Tibial nerve (tissue), 4 donors: ENCODE results near the gene GPR135. TPM values are rescaled to one million over a fixed set of nuclear protein-coding genes. Genes with fewer than 3 reads are reported as not detected.

Experiments
- DNase-seq, 2 donors: peaks; one replicate each; pipeline ENCODE4 v3.0.0-alpha.2; 2019; ENCODE audit warnings: low spot score in 2 of 2
- H3K27ac ChIP-seq, 4 donors: fragments of 200-600 bp; sonication (generic) in 3 of 4; one replicate each; pipeline ENCODE4 v1.5.1; 2017 to 2019; ENCODE audit warnings: mild to moderate bottlenecking in 1 of 4
- H3K27me3 ChIP-seq, 2 donors: fragments of 200-600 bp; sonication (generic) in 1 of 2; one replicate each; pipeline versions ENCODE4 v1.5.1 to v1.6.0; 2017 to 2019
- H3K36me3 ChIP-seq, 3 donors: fragments of 200-600 bp; sonication (generic); one replicate each; pipeline ENCODE4 v1.5.1; 2018 to 2019
- H3K4me1 ChIP-seq, 4 donors: fragments of 200-600 bp; sonication (generic) in 3 of 4; one replicate each; pipeline ENCODE4 v1.5.1; 2017 to 2019
- H3K4me3 ChIP-seq, 4 donors: fragments of 200-600 bp; sonication (generic) in 3 of 4; one replicate each; pipeline ENCODE4 v1.5.1; 2017 to 2019; ENCODE audit warnings: mild to moderate bottlenecking in 1 of 4, moderate library complexity in 1 of 4
- H3K9me3 ChIP-seq, 4 donors: fragments of 200-600 bp; sonication (generic) in 3 of 4; one replicate each; pipeline ENCODE4 v1.5.1; 2017 to 2019
- EP300 ChIP-seq, 2 donors: sonication (generic); formaldehyde crosslinking; IDR thresholded peaks; one replicate each; pipeline ENCODE4 v1.6.1; 2017; ENCODE audit warnings: antibody characterized with exemption in 2 of 2, mild to moderate bottlenecking in 1 of 2
- POLR2A ChIP-seq, 2 donors: fragments of 450-650 bp; IDR thresholded peaks; one replicate each; pipeline ENCODE4 v1.6.1; 2017; ENCODE audit warnings: antibody characterized with exemption in 2 of 2, mild to moderate bottlenecking in 2 of 2, moderate library complexity in 2 of 2
- WGBS, 2 donors: methylation state at CpG; one replicate each; pipeline ENCODE4 v1.1.5; 2018; 5-methylcytosine and 5-hydroxymethylcytosine counted together
- total RNA-seq, 4 donors: library from RNA; depleted of rRNA; stranded (reverse); fragments of >200 nt; gene quantifications; one replicate each; pipeline ENCODE4 v1.1.0, GENCODE V29; 2016
- TF ChIP-seq, protein P1 (sequence below), 5 experiments: fragments of 200-600 bp in 3 of 5; fragments of 450-650 bp in 2 of 5; sonication (generic) in 3 of 5; IDR thresholded peaks; one replicate each; pipeline ENCODE4 v1.5.1; 2016 to 2019; ENCODE audit warnings: antibody characterized with exemption in 5 of 5, mild to moderate bottlenecking in 3 of 5, moderate library complexity in 2 of 5

The GPR135 gene
- total RNA-seq, 4 donors from 2014 or later, result 5.9 to 17.7 (median 11.3) TPM

DNA sequence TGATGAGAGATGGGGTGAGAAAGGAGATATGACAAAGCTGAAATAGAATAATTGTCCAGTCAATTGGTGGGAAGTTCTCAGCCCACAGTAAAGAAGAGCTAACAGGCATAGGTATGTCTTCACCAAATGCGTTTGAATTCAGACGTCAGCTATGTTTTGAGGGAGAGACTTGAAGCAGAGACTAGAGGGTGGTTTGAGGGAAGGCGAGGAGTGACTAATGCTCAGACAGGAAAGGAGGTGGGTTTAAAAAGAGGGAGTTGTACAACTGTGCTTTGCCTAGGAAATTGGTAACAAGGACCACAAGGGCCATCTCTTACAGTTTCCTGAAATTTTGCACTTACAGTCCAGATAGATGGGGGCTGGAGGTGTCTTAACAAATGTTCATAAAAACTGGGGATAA, 25.6 kb upstream of the GPR135 start:
- TF ChIP-seq, protein P1, sequence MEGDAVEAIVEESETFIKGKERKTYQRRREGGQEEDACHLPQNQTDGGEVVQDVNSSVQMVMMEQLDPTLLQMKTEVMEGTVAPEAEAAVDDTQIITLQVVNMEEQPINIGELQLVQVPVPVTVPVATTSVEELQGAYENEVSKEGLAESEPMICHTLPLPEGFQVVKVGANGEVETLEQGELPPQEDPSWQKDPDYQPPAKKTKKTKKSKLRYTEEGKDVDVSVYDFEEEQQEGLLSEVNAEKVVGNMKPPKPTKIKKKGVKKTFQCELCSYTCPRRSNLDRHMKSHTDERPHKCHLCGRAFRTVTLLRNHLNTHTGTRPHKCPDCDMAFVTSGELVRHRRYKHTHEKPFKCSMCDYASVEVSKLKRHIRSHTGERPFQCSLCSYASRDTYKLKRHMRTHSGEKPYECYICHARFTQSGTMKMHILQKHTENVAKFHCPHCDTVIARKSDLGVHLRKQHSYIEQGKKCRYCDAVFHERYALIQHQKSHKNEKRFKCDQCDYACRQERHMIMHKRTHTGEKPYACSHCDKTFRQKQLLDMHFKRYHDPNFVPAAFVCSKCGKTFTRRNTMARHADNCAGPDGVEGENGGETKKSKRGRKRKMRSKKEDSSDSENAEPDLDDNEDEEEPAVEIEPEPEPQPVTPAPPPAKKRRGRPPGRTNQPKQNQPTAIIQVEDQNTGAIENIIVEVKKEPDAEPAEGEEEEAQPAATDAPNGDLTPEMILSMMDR (IDR thresholded peaks at IDR 0.05), result no peak
- TF ChIP-seq EP300 (IDR thresholded peaks at IDR 0.05) (no peak), POLR2A (IDR thresholded peaks at IDR 0.05) (no peak)
- peaks cover 0 to 22% (median 11%) of the 10 kb centered on the region in 4 donors for H3K4me1 ChIP-seq
- WGBS, 2 donors, result 88 to 91% methylated on average over 3 of the region's 3 CpGs
- H3K4me3 ChIP-seq, result no peak overlapping the region
- H3K9me3 ChIP-seq, result no peaks in the 10 kb centered on the region
- H3K27ac ChIP-seq, result no peak overlapping the region
- H3K27me3 ChIP-seq, result no peaks in the 10 kb centered on the region
- no peak for DNase-seq
- peaks cover 0 to 62% (median 2%) of the 10 kb centered on the region in 3 donors for H3K36me3 ChIP-seq

DNA sequence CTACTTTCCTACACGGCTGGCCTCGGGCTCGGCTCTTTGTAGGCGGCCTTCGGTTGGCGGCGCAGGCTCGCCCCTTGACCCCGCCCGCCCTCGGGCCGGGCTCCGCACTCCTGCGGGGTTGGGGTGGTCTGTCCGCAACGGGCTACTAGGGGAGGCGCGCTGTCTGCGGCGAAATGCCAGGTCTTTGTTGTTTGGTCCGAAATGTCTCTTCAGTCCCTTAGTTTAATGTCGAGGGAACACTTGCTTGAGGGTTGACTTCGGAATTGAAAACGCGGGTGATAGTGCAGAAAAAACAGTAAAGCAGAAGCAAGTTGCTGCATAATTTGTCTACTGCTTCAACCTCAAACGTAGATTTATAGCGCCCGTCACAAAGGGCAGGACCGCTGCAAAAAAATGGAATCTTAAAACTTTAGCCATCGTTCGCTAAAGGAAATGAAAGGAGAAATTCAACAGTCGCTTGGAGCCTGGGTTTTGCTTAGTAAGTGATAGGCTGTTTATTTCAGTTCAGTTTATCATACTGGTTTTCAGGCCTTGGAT, 19.5 kb upstream of the GPR135 start:
- DNase-seq, result no peak
- WGBS, 2 donors, result 0 to 1% methylated on average over 25 to 32 of the region's 32 CpGs
- peak overlapping the region; percentile 93 to 97 (median 94) for H3K27ac ChIP-seq
- H3K9me3 ChIP-seq, result no peaks in the 10 kb centered on the region
- H3K36me3 ChIP-seq, result peaks cover 0 to 13% (median 0%) of the 10 kb centered on the region in 3 donors
- H3K27me3 ChIP-seq, result no peaks in the 10 kb centered on the region
- TF ChIP-seq, protein P1 (IDR thresholded peaks at IDR 0.05), result no peak
- TF ChIP-seq EP300 (IDR thresholded peaks at IDR 0.05) (no peak), POLR2A (IDR thresholded peaks at IDR 0.05) (no peak)
- peak overlapping the region; percentile 66 to 95 (median 89) for H3K4me3 ChIP-seq
- peaks cover 0 to 67% (median 38%) of the 10 kb centered on the region in 4 donors for H3K4me1 ChIP-seq

DNA sequence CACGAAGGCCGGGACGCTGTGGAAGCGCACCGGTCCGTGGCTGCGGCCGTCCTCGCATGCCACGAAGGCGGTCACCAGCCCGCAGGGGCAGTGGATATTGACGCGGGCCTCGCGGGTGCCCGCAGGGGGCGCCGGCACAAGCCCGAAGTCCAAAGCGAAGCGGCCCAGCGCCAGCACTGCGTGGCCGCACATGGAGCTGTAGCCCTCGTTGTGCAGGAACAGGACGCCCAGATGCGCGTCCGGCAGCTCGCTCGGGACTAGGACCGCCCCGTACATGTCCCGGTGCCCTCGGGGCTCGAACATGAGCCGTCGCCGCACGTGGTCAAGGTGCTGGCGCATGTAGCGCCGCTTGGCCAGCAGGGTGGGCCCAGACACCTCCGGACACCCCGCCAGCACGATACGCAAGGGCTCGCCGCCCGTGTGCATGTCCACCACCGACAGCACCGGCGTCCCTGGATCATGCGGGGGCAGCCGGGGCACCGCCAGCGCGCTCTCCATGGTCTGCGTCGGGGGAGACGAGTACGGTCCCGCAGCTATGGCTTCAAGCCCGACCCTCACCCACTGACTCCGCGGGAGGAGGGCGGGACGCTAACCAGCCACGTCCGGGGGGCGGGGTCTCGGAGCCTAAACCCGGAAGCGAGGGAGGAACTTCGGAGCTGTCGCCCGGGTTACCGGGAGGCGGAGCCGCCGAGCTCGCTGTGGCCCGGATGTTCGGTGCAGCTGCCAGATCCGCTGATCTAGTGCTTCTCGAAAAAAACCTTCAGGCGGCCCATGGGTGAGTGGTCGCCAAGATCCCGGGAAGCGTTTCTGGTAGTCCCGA, 18.8 kb upstream of the GPR135 start, which contains the start of the genes JKAMP and L3HYPDH:
JKAMP (plus strand) TSS at position 699 of the 820 bp plus-strand sequence; CDS start at position 772, 73 bp downstream.
L3HYPDH (minus strand) TSS at position 590 of the 820 bp plus-strand sequence; CDS start at position 498, 92 bp downstream.
- TF ChIP-seq, protein P1 (IDR thresholded peaks at IDR 0.05), result peak; percentile 42 to 83 (median 80)
- TF ChIP-seq POLR2A (IDR thresholded peaks at IDR 0.05) (peak; percentile 56 to 86), EP300 (IDR thresholded peaks at IDR 0.05) (peak; percentile 75 to 91)
- no peaks in the 10 kb centered on the region for H3K27me3 ChIP-seq
- 0 to 1% methylated on average over 37 to 50 of the region's 92 CpGs for WGBS, 2 donors
- no peaks in the 10 kb centered on the region for H3K9me3 ChIP-seq
- peak within 1 kb of the TSS; percentile 66 to 95 (median 89) for H3K4me3 ChIP-seq
- H3K36me3 ChIP-seq, result peaks cover 0 to 6% (median 0%) of the 10 kb centered on the region in 3 donors
- peaks cover 0 to 66% (median 38%) of the 10 kb centered on the region in 4 donors for H3K4me1 ChIP-seq
- peak; percentile 96 to 98 for DNase-seq
- H3K27ac ChIP-seq, result peak within 1 kb of the TSS; percentile 93 to 97 (median 94)

DNA sequence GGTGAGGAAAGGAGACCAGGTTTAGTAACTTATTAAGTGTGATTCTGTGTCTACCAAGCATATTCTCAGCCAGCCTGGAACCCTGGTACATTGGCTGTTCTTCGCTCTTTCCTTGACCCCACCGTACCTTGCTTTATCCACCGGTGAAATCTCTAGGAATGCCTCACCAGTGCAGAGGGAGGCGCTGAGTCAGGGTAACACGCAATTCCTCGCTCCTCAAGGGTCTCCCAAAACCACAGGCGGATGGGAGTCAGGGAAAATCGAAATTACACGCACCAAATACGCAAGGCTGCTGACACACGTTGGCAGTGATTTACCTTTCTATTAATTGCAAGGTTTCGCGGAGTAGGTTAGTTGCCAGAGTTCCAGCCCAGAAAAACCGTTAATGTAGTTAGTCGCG, 18.2 kb upstream of the GPR135 start:
- Histone ChIP-seq H3K4me1 (peaks cover 0 to 63% (median 38%) of the 10 kb centered on the region in 4 donors), H3K27ac (peak overlapping the region; percentile 93 to 97 (median 94)), H3K9me3 (no peaks in the 10 kb centered on the region)

More for the DNA sequence above, 18.2 kb upstream of the GPR135 start:
- 7 to 8% methylated on average over 14 to 16 of the region's 16 CpGs for WGBS, 2 donors
- peak overlapping the region; percentile 66 to 95 (median 89) for H3K4me3 ChIP-seq
- DNase-seq, result no peak
- peaks cover 0 to 1% (median under 1%) of the 10 kb centered on the region in 3 donors for H3K36me3 ChIP-seq
- H3K27me3 ChIP-seq, result no peaks in the 10 kb centered on the region
- TF ChIP-seq EP300 (IDR thresholded peaks at IDR 0.05) (no peak), POLR2A (IDR thresholded peaks at IDR 0.05) (no peak)
- TF ChIP-seq, protein P1 (IDR thresholded peaks at IDR 0.05), result no peak
